Adipocyte (in vitro differentiated cells): ENCODE data around the gene ARSI.

Experiments
- DNase-seq: peaks from one replicate; pipeline ENCODE4 v3.0.0-alpha.2; 2015; ENCODE audit warnings: low read depth
- H3K27me3 ChIP-seq: replicated peaks from 2 replicates; pipeline ENCODE4 v1.7.0; 2013; ENCODE audit warnings: mild to moderate bottlenecking, low read length, moderate library complexity; ENCODE audit not compliant: control insufficient read depth, insufficient read depth
- H3K36me3 ChIP-seq: 2 replicates; pipeline ENCODE4 v1.7.0; 2013; ENCODE audit warnings: low read length, mild to moderate bottlenecking, moderate library complexity; ENCODE audit not compliant: control insufficient read depth, insufficient read depth, severe bottlenecking
- H3K4me1 ChIP-seq: 2 replicates; pipeline ENCODE4 v1.7.0; 2013; ENCODE audit warnings: mild to moderate bottlenecking, low read length, moderate library complexity; ENCODE audit not compliant: control insufficient read depth, insufficient read depth
- H3K4me3 ChIP-seq: 2 replicates; pipeline ENCODE4 v1.7.0; 2013; ENCODE audit warnings: mild to moderate bottlenecking, low read length, moderate library complexity
- H3K9ac ChIP-seq: 2 replicates; pipeline ENCODE4 v1.7.0; 2013; ENCODE audit warnings: mild to moderate bottlenecking, low read length, moderate library complexity
- H3K9me3 ChIP-seq: 2 replicates; pipeline ENCODE4 v1.7.0; 2013; ENCODE audit warnings: mild to moderate bottlenecking, low read length, moderate library complexity; ENCODE audit not compliant: control insufficient read depth

The ARSI gene

DNA sequence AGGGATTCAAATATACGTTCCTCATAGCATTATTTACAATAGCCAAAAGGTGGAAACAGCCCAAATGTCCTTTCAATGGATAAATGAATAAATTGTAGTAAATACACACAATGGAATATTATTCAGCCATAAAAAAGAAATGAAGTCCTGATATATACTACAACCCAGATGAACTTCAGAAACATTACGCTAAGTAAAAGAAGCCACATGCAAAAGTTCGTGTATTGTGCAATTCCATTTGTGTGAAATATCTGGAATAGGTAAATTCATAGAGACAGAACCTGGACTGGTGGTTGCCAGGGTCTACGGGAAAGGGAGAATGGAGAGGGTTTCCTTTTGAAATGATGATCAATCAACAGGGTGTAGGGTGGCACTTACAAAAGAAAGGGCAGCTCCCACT, 12.5 kb upstream of the ARSI start:
- H3K9me3 ChIP-seq = no peaks in the 10 kb centered on the region
- no peaks in the 10 kb centered on the region for H3K27me3 ChIP-seq
- H3K4me1 ChIP-seq = peaks cover 36% of the 10 kb centered on the region
- DNase-seq = no peak
- H3K36me3 ChIP-seq = no peaks in the 10 kb centered on the region
- no peak overlapping the region for H3K9ac ChIP-seq
- H3K4me3 ChIP-seq = no peak overlapping the region

DNA sequence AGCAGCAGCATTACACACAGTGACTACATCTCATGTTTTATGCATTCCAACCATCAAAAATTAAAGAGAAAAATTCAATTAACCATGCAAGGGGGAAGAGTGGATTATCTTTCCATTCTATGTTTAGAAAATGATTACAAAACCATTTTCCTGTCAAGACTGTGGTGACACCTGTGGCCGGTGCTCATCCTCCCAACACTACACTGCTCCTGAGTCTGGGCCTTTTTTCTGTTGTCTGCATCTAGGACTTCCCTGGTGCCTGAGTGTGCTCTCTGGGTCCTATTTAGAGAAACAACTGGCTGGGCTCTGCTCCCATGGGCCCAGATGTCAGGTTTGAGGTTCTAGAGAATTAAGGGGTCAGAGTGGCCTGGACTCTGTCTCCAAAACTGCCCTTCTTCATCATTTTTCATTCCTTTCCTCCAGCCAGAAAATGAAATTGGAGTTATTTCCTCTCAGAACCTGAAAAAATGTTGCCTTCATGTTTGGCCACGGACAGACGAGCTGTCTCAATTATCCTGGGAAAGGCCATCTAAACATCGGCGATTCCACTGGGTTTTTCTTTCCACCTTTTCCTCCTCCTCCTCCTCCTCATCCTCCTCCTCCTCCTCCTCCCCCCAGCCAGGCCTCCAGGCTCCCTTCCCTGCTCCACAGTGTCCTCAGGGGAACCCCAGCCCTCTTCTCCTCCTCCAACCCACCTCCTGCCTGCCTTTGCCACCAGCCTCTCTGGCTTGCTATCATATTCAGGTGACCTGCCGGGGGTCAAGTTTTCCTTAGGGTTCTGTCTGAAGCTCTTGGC, 11.4 kb upstream of the ARSI start:
- no peak for DNase-seq
- Histone ChIP-seq H3K4me1 (peaks cover 24% of the 10 kb centered on the region), H3K27me3 (no peaks in the 10 kb centered on the region), H3K4me3 (no peak overlapping the region), H3K9me3 (no peaks in the 10 kb centered on the region), H3K36me3 (no peaks in the 10 kb centered on the region), H3K9ac (no peak overlapping the region)

DNA sequence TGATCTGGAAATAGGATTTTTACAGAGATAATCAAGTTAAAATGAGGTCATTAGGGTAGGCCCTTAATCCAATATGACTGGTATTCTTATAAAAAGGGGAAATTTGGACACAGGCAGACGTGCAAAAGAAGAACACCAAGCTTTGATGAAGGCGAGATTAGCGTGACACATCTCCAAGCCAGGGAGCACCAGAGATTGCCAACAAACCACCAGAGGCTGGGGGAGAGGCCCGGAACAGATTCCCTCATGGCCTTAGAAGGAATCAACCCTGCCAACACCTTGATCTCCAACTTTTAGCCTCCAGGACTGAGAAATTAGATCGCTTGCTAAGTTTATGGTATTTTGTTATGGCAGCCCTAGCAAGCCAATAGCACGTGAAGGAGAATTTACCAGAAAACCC, 10.8 kb upstream of the ARSI start:
- no peak for DNase-seq
- H3K9me3 ChIP-seq = no peaks in the 10 kb centered on the region
- H3K4me1 ChIP-seq = peaks cover 18% of the 10 kb centered on the region

DNA sequence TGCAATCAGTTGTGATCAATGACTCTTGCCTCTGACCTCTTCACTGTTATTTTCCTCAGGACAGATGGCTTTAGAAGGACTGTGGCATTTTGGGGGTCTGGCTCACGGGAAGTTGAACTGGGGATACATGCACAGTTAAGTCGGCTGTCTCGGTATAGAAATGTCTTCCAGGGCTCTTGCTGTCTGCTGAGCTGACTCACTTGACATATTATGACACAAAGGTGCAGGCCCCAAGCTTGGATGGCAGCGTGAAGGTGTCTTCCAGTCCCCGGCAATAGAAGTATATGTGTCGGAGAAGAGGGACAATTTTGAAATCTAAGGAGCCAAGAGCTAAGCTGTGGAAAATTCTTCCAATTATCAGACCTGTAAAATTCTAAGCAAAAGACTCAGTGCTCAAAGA, 9.8 kb upstream of the ARSI start:
- Histone ChIP-seq H3K9ac (no peak overlapping the region), H3K4me1 (peaks cover 8% of the 10 kb centered on the region), H3K9me3 (no peaks in the 10 kb centered on the region), H3K36me3 (no peaks in the 10 kb centered on the region), H3K27me3 (no peaks in the 10 kb centered on the region), H3K4me3 (no peak overlapping the region)
- no peak for DNase-seq

More for the DNA sequence above, 10.8 kb upstream of the ARSI start:
- Histone ChIP-seq H3K27me3 (no peaks in the 10 kb centered on the region), H3K4me3 (no peak overlapping the region), H3K9ac (no peak overlapping the region), H3K36me3 (no peaks in the 10 kb centered on the region)

DNA sequence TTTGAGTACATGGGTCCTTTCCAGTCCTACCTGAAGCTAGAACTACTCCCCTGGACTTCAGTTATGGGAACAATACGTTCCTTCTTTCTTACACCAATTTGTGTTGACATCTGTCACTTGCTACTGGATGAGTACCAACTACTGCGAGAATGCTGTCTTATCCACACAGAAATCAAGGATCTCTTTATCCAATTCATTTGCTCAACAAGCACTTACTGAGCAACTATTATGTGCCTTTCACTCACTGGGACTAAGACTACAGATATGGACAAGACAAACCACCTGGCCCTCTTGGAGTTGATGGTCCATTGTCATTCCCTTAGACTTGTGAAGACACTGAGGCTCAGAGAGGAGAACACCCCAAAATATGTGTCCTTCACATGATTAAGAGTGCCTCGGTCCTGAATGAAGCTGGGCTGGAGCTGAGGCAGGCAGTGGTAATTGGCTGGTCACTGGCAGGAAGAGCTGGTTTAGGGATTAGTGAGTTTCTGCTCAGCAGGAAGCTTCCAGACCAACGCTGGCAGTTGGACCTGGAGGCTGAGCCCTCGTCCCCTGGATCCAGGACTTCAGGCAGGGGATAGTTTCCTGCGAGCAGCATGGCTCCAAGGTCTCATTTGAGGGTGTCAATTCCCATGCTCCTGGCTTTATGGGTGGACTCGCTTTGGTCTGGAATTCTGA, 8.4 kb upstream of the ARSI start:
- no peaks in the 10 kb centered on the region for H3K9me3 ChIP-seq
- H3K27me3 ChIP-seq = no peaks in the 10 kb centered on the region
- no peak overlapping the region for H3K4me3 ChIP-seq
- H3K4me1 ChIP-seq = no peaks in the 10 kb centered on the region
- no peak overlapping the region for H3K9ac ChIP-seq
- DNase-seq = no peak
- no peaks in the 10 kb centered on the region for H3K36me3 ChIP-seq

DNA sequence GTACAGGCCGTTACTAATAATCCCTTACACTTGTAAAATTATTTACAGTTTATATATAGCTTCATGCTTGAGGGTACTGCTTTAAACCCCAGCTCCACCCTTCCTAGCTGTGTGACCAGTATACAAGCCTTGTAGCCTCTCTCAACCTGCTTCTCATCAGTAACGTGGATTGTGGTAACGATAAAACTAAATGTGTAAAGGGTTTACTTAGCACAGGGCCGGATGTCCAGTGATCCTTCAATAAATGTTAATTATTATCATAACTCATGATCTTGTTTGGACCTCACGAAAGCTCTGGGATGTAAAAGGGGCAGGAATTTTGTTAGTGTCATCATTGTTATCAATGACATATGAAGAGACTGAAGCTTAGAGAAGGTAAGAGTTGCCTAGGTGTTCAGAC, 7.5 kb upstream of the ARSI start:
- no peak overlapping the region for H3K4me3 ChIP-seq
- H3K9me3 ChIP-seq = no peaks in the 10 kb centered on the region
- H3K9ac ChIP-seq = no peak overlapping the region
- H3K27me3 ChIP-seq = no peaks in the 10 kb centered on the region
- no peaks in the 10 kb centered on the region for H3K4me1 ChIP-seq
- no peaks in the 10 kb centered on the region for H3K36me3 ChIP-seq
- DNase-seq = no peak

DNA sequence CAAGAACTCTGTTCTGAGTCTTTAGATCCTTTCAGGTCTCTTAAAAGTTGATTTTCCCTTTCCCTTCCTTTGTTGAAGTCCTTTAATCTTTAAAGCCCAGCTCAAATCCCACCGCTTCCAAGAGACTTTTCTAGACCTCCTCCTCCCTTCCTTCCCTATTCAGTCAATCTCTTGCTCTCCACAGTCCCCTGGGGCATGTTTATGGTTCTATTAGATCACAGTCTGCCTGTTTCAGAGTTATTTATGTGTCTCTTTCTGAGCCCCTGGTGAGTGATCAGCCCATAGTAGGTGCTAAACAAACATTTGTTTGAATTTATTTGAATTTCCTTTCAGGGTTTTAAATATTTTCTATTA, 7.2 kb upstream of the ARSI start:
- DNase-seq = no peak
- H3K27me3 ChIP-seq = no peaks in the 10 kb centered on the region
- no peak overlapping the region for H3K4me3 ChIP-seq
- no peak overlapping the region for H3K9ac ChIP-seq
- H3K36me3 ChIP-seq = no peaks in the 10 kb centered on the region
- H3K9me3 ChIP-seq = no peaks in the 10 kb centered on the region
- H3K4me1 ChIP-seq = no peaks in the 10 kb centered on the region

DNA sequence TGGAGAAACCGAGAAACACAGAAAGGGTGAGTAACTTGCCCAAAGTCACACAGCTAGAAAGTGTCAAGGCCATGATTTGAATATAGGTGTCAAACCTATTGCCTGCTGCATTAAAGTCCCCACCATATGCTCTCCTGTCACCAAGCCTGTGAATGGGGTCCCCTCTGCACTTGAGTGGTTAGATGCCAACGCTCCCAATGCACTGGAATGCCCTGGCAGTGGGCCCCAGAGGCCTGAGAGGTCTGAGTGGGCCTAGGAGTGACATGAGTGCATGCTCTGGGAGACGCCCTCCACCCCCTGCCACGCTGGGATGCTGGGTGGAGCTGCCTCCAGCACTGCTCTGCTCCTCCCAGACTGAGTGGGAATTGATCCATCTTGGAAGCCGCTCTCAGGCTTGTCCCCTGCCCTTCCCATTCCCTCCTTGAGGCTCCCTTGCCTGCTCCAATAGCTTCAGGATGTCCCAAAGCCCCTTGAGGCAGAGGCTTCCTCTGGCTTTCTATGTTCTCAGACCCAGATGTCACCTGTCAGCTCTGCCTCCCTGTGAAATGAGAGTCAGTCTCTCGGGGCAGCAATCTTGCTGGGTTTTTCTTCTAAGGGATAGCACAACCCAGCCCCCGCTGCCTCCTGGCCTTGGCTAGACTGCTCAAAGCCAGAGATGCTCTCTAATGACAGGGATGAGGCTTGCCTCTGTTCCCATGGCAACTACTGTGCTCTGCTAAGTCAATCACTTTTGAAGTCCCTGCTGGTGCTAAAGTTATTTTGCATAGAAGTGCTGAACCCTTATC, 6.6 kb upstream of the ARSI start:
- no peaks in the 10 kb centered on the region for H3K4me1 ChIP-seq
- H3K36me3 ChIP-seq = no peaks in the 10 kb centered on the region
- no peaks in the 10 kb centered on the region for H3K27me3 ChIP-seq
- H3K9me3 ChIP-seq = no peaks in the 10 kb centered on the region
- no peak for DNase-seq
- H3K9ac ChIP-seq = no peak overlapping the region
- no peak overlapping the region for H3K4me3 ChIP-seq

DNA sequence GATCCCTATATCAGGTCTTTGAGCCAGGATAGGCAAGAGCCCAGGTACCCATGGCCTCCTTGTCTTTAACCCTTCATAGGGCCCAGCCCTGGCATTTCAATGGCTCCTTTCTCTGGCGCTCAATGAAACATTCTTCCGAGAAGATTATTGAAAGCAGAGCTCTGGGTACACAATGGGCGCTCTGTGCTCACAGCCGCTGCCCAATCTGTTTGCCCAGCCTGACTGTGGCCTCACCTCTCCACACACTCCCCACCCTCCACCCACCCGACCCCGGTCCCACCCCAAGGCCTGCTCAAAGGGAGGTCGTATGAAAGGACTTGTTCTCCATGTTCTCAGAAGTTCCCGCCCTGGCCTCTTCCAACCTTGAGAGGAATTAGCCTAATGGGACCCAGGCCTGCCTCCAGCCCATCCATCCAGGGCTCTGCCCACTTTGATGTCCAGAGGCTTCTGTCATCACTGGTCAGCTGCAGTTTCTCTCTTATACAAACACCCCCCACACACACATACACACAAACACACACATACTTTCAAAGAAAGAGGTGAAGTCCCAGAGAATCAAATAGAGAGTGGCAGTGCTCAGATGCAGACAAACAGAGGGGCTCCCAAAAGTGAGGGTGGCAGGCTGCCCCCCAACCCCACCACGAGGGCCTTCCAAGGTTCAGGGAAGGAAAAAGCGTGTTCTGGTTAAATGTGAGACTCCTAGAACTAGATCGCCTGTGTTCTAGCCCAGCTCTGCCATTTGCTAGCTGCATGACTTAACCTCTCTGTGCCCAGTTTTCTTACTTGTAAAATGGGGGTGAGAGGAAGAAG, 5.1 kb upstream of the ARSI start:
- Histone ChIP-seq H3K4me3 (no peak overlapping the region), H3K27me3 (no peaks in the 10 kb centered on the region), H3K9me3 (no peaks in the 10 kb centered on the region), H3K36me3 (no peaks in the 10 kb centered on the region), H3K9ac (no peak overlapping the region), H3K4me1 (peaks cover 7% of the 10 kb centered on the region)
- DNase-seq = no peak

DNA sequence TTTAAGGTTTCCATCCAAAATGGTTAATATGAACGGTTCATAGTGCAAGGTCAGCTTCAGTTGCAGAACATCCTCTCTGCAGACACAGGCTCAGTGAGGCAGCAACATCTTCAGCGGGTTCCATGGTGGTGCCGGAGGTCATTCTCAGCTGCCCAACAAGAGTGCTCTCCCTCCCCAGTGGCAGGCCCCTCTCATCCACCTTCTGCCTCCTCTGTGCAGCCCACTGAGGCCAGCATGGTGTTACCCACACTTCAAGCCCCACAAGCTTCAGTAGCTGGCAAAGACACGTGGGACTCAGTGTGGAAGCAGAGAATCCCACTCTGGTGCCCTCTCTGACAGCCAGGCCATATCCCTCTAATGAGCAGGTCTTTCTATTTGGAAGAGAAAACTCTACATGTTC, 4.1 kb upstream of the ARSI start:
- Histone ChIP-seq H3K27me3 (no peaks in the 10 kb centered on the region), H3K36me3 (no peaks in the 10 kb centered on the region), H3K9me3 (no peaks in the 10 kb centered on the region), H3K9ac (no peak overlapping the region), H3K4me1 (peaks cover 17% of the 10 kb centered on the region), H3K4me3 (no peak overlapping the region)
- DNase-seq = no peak

DNA sequence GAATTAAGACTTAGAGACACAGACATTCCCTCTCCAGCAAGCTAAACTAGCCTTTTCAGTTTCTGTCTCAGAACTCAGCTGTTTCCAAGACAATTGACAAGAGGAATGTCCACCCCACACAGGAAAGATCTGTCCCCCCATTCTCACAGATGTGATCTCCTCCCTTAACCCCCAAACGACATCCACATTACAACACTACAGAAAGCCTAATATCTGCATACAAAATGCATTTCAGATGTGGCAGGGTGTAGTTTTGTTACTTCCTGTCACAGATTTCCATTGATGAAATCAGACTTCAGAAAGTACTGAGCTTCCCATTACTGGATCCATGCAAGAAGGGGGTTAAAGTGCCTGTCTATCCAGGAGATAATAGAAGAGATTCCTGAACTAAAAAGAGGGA, 2.9 kb upstream of the ARSI start:
- peak; percentile 27 for DNase-seq
- Histone ChIP-seq H3K9me3 (no peaks in the 10 kb centered on the region), H3K9ac (no peak overlapping the region), H3K4me1 (peaks cover 23% of the 10 kb centered on the region), H3K27me3 (no peaks in the 10 kb centered on the region), H3K4me3 (no peak overlapping the region), H3K36me3 (no peaks in the 10 kb centered on the region)
